ENCODE results near the gene SC5D. TPM values are rescaled to one million over a fixed set of nuclear protein-coding genes. Genes with fewer than 3 reads are reported as not detected.

Gene SC5D
- polyA plus RNA-seq, 3 donors, result 53.6 to 67.4 (median 54.0) TPM

DNA sequence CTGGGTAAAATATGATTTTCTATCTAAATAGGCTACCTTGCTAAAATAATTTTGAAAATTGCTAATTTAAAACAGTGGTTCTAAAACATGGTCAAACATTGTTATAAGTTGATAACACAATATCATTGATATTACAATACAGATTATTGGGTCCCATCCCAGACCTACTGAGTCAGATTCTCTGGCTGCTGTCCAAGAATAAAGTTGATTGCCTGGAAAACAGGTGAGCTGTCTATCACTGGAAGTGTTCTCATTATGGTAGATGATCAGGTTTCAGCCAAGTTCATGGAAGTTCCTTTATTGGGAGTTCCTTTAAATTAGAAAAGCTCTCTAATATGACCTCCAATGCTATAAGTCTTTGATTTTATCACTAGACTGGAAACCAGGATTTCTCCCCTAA, 52.3 kb downstream of the SC5D start:
- DNase-seq (ENCODE audit: extremely low read depth in 1 of 11, low read depth in 9 of 11, low spot score in 4 of 11), result no peak

DNA sequence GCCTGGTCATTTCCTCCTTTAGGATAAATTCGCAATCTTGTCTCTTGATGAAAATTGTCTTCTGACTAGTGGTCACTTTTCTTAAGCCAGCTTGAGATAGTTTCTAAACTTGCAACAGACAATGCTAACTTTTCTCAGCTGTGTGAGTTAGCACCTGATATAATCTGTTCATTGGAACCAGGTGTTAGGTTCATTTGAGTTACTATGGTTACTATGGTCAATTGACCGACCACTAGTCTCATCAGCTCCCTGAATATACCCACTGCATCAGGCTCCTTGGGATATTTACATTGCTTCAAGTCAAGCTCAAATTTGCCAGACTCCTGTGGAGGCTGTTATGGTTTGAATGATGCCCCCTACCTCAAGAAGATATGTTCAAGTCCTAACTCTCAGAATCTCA, 54.5 kb downstream of the SC5D start:
- DNase-seq (ENCODE audit: extremely low read depth in 1 of 11, low read depth in 9 of 11, low spot score in 4 of 11), result no peak

DNA sequence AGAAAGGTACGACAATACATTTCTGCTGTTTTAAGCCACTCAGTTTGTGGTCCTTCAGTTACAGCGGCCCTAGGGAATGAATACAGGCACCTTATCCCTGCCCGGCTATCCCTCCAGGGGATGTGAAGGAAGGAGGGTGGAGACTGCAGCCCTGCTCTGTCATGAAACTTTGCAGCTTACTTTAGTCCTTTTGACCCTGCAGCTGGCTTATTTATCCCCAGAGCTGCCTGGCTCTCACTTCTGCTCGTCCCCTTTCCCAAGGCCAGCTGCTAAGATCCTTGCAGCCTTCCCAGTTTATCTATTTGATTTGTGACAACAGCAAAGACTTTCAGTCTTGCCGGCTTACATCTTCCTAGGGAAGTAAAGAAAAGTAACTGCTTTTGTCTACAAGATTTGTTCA, 55.2 kb downstream of the SC5D start:
- no peak for DNase-seq (ENCODE audit: extremely low read depth in 1 of 11, low read depth in 9 of 11, low spot score in 4 of 11)

DNA sequence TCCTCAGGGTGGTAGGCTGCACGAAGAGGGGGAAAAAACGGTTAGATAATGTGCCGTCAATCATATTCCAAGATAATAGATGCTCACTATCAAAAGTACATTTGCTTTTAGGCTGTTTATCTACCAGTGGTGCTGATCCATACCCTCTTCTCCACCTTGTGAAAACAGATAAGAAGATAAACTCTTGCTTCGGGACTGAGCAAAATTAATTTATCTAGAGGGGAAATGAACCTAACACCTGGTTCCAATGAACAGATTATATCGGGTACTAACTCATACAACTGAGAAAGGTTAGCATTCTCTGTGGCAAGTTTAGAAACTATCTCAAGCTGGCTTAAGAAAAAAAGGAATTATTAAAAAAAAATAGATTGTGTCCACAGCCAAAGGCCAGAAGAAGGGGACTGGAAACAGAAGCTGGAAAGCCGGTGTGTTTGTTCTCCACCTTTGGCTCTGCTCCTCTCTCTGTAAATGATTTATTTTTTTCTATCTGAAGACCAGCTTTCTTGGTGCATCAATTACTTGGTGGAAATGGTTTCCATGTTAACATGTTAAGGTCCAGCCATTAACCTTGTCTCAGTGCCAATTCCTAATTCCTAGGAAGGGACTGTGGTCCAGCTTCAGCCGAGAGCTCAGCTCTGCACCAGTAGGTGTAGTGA, 55.8 kb downstream of the SC5D start:
- DNase-seq (ENCODE audit: extremely low read depth in 1 of 11, low read depth in 9 of 11, low spot score in 4 of 11), result no peak

DNA sequence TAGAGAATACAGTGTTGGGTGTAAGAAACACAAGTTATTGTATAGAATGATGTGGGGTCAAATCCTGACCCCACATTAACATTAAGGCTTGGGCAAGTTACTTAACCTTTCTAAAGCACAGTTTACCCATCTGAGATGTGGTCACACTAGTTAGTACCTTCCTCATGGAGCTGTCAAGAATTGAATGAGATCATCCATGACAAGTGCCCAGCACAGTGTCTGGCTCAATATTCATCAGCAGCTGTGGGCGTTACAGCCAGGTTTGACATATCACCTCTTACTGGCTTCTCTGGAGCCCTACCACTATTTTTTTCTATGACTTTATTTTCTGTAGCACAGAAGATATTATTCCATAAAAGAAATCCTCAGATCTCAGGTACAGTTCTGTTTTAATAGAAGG, 57.2 kb downstream of the SC5D start:
- DNase-seq (ENCODE audit: extremely low read depth in 1 of 11, low read depth in 9 of 11, low spot score in 4 of 11), result no peak

DNA sequence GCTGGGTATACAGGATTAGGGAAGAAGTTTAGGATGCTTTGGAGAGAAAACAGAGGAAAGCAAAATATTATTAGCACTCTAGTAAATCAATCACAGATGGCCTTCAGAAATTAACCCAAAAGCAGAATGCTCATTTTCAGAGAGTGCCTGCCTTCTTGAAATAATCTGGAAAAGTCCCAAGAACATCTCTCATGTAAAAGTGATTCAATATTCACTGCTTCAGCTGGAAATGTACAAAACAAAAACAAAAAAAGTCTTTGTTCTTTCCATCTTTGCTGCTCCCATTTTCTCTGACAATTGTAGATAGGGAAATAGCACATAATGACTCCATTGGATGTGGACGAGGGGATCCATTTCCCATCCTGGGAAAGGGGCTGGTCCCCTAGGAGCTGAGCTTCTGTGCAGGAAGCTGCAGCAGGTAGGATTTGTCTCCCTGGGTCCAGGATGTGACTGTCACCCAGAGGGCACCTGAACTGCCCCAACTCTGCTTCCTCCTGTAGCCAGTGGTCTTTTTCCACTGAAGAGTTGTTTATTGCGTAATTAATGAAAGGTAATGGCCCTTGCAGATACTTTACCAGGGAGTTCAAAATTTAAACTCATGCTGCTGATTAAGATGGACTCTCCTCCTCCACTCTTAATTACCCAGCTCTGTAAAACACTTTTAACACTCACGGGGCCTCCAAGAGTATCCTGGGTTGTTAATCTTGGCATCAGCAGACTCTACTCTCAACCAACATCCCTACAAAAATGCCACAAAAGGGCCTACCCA, 57.9 kb downstream of the SC5D start:
- peak in 2 of 11 donors; percentile 48 to 56 for DNase-seq (ENCODE audit: extremely low read depth in 1 of 11, low read depth in 9 of 11, low spot score in 4 of 11)

DNA sequence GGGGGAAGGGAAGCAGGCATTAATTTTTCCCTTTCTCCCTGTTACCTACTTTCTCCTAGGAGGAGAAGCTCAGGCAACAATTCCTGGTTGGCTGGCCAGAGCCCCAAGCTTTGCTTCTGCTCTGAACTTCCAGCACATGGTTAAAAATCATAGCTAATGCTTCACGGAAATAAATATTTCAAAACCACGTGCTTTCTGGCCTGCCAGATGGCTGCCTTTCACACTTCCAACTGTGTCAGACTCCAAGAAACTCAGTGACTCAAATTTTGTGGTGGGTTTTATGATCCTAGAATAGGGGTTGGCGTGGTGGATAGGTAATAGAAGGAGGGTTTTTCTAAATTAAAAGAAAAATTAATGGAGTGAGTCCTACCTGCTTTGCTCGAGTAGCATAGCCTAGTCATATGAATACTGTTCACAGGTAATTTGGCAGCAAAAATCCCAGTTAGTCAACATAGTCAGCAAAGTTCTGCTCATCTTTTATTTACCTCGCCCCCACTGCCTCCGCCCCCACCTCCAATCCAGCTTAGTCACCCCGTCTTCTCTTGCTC, 58.6 kb downstream of the SC5D start:
- peak in 1 of 11 donors; percentile 29 for DNase-seq (ENCODE audit: extremely low read depth in 1 of 11, low read depth in 9 of 11, low spot score in 4 of 11)

DNA sequence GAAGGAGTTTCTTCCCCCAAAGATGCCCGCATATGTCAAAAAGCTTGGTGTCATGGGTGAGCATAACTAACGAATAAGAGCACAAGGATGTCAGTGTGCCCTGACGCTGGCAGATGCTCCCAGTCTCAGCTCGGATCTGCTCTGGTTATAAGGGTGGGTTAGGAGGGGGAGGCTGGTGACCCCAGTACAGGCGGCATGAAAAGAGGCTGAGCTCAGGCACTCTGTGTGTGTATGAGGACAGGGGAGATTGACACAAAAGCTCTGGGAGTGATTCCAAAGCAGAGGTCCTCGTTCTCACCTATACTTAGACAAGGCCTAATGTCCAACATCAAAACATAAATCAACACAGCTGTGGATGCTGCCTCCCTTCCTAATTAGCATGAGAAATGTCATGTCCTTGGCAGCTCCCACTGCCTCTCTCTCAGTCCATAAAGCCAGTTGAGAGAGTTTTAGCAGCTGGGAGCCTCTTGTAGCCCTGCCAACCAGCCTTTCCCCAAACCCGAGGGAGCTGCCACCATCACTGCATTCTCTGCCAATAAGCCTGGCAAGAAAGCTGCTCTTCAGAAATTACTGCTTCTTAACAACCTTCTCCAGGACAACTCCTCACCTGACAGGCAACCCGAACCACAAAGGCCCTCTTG, 59.8 kb downstream of the SC5D start:
- DNase-seq (ENCODE audit: extremely low read depth in 1 of 11, low read depth in 9 of 11, low spot score in 4 of 11), result peak in 1 of 11 donors; percentile 53

DNA sequence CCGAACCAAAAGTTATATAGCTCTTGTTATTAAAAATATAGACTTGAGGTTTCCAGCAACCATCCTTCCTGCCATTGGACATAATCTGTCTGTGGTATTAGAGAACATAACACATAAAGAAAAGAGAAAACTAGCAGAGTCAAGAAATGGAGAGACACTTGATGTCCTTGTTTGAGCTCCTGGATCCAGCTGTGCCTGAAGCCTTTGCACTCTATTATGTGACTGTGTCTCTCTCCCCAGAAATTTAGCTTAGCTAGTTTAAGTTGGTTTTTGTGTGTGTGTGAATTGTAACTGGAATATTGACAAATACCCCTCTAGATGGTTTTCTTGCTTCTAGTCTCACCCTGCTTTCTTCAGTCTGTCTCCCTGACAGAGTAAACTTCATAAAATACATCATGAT, 61.6 kb downstream of the SC5D start:
- DNase-seq (ENCODE audit: extremely low read depth in 1 of 11, low read depth in 9 of 11, low spot score in 4 of 11), result no peak

DNA sequence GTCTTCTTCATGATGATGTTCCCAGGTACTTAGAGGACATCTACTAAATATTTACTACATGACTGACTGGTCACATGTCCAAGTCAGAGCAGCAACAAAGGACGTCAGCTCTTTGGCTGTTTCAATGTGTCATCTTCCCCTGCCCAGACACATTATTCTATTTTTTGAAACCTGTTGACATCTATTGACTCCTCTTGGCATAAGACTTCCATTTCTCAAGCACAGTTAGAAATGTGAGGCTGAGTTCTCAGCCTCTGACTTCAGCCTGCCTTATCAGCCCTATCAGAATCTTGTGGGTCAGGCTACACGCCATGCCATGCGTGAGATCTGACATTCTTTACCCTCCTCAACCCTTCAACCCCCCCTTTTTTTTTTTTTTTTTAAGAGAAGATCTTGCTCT, 63.8 kb downstream of the SC5D start:
- DNase-seq (ENCODE audit: extremely low read depth in 1 of 11, low read depth in 9 of 11, low spot score in 4 of 11), result no peak

Other genes starting within 250 kb of the SC5D start
- 1 to 10 TPM; 2.2 to 2.9 (median 2.5) TPM for gene TECTA, start 191.5 kb upstream of the SC5D start, polyA plus RNA-seq (ENCODE audit: insufficient read length in 3 of 3)
- gene SORL1, start 159.5 kb downstream of the SC5D start, polyA plus RNA-seq (ENCODE audit: insufficient read length in 3 of 3), result 10 to 100 TPM; 32.2 to 40.0 (median 34.1) TPM

All from renal cortex interstitium (tissue), 11 donors.